ENCODE measurements around the gene EIF2D.

- TF ChIP-seq CTCF (IDR thresholded peaks at IDR 0.05) = peak; percentile 67 to 87 (median 80)
- TF ChIP-seq POLR2A (IDR thresholded peaks at IDR 0.05) = no peak
These were observed 67.6 kb downstream of the EIF2D start for GRCh38 chr1:206544562-206545257.

Measured in body of pancreas (tissue), 4 donors.